HepG2 (cell line): ENCODE data around the gene LMNA. TPM values are rescaled to one million over a fixed set of nuclear protein-coding genes. Genes with fewer than 3 reads are reported as not detected.

Source experiments
- ATAC-seq: fragments of 200-7000 bp; cut with Tn5 transposase; 3 replicates; pipeline ENCODE4 v1.9.1; 2020; ENCODE audit warnings: mild to moderate bottlenecking, moderate library complexity
- BruUV-seq: library from RNA; stranded (reverse); fragments of 400-500 nt; replicated peaks from 2 replicates; lab custom pipeline; 2021; lab: Mats Ljungman, UMichigan
- CTCF ChIA-PET: fragments of 300-600 bp; formaldehyde crosslinking; extraction: SDS; loops from one replicate; lab custom pipeline; 2021; ENCODE audit warnings: low total read pairs, inconsistent platforms, low intra/inter-chr PET ratio; lab: Yijun Ruan, JAX
- POLR2A ChIA-PET: fragments of 350-600 bp; sonication (Branson Sonifier 250); formaldehyde crosslinking; loops from one replicate; lab custom pipeline; 2020; ENCODE audit warnings: antibody characterized with exemption, inconsistent platforms; lab: Yijun Ruan, JAX
- DNase-seq: peaks from one replicate; pipeline ENCODE4 v3.0.0-alpha.2; 2015; ENCODE audit warnings: low spot score
- FAIRE-seq: peaks from 3 replicates; lab custom pipeline; 2011; peaks lifted over from hg19 to GRCh38; lab: Jason Lieb, UNC
- H2AFZ ChIP-seq: one replicate; pipeline ENCODE4 v1.6.1; 2011; ENCODE audit warnings: low read length, inconsistent platforms
- H3K27ac ChIP-seq: fragments of 300-600 bp; 3 replicates; pipeline ENCODE4 v1.8.0; 2011; ENCODE audit warnings: mixed run types, mild to moderate bottlenecking, mixed read lengths, low read length, inconsistent platforms; ENCODE audit not compliant: insufficient read depth; ENCODE audit errors: extremely low read length
- H3K27me3 ChIP-seq, 2 experiments: fragments of 200-600 bp in 1 of 2; 2 replicates in 1 of 2; 3 replicates in 1 of 2; pipeline versions ENCODE4 v1.6.0 to v1.8.0; 2011; ENCODE audit warnings: low read length in 2 of 2, mild to moderate bottlenecking in 2 of 2, moderate library complexity in 2 of 2, inconsistent platforms in 1 of 2; ENCODE audit not compliant: insufficient read depth in 2 of 2, control insufficient read depth in 1 of 2
- H3K36me3 ChIP-seq, 2 experiments: fragments of 200-600 bp in 1 of 2; replicated peaks in 1 of 2; 2 replicates in 1 of 2; 3 replicates in 1 of 2; pipeline versions ENCODE4 v1.5.1 to v1.8.0; 2011; ENCODE audit warnings: low read length in 2 of 2, inconsistent platforms in 1 of 2; ENCODE audit not compliant: insufficient read depth in 2 of 2, control insufficient read depth in 1 of 2
- H3K4me1 ChIP-seq: 2 replicates; pipeline ENCODE4 v1.5.1; 2012; ENCODE audit warnings: low read length, inconsistent platforms; ENCODE audit not compliant: insufficient read depth
- H3K4me2 ChIP-seq: 2 replicates; pipeline ENCODE4 v1.6.0; 2011; ENCODE audit warnings: low read depth, low read length, inconsistent platforms
- H3K4me3 ChIP-seq, 3 experiments: fragments of 200-600 bp in 1 of 3; sonication (generic), shearing (Covaris generic) in 1 of 3; replicated peaks in 1 of 3; 2 replicates each; pipeline ENCODE4 v1.5.1; 2011 to 2016; ENCODE audit warnings: low read length in 3 of 3, inconsistent platforms in 2 of 3, low read depth in 2 of 3, mild to moderate bottlenecking in 2 of 3, control low read depth in 1 of 3, mixed read lengths in 1 of 3; ENCODE audit not compliant: insufficient read depth in 1 of 3
- H3K79me2 ChIP-seq: one replicate; pipeline ENCODE4 v1.6.1; 2011; ENCODE audit warnings: low read length, inconsistent platforms; ENCODE audit not compliant: insufficient read depth
- H3K9ac ChIP-seq: 2 replicates; pipeline ENCODE4 v1.6.0; 2011; ENCODE audit warnings: mild to moderate bottlenecking, low read depth, low read length, inconsistent platforms; ENCODE audit not compliant: insufficient read depth
- H3K9me3 ChIP-seq: 2 replicates; pipeline ENCODE4 v1.5.1; 2012; ENCODE audit warnings: mild to moderate bottlenecking, low read length
- H4K20me1 ChIP-seq: 2 replicates; pipeline ENCODE4 v1.6.0; 2011; ENCODE audit warnings: inconsistent platforms, mild to moderate bottlenecking, low read length, moderate library complexity; ENCODE audit not compliant: insufficient read depth
- BORCS8-MEF2B ChIP-seq: sonication (generic); formaldehyde crosslinking; IDR thresholded peaks from 2 replicates; pipeline ENCODE4 v1.8.0; 2022; ENCODE audit warnings: mild to moderate bottlenecking, missing genetic modification reagents
- CEBPG ChIP-seq: IDR thresholded peaks from 2 replicates; pipeline ENCODE4 v1.6.1; 2016
- HIC2 ChIP-seq: sonication (generic); formaldehyde crosslinking; IDR thresholded peaks from 2 replicates; pipeline ENCODE4 v1.9.0; 2022; ENCODE audit warnings: low read depth, missing genetic modification reagents
- HNRNPL ChIP-seq: fragments of 200-400 bp; formaldehyde crosslinking; IDR thresholded peaks from 2 replicates; pipeline ENCODE4 v1.6.1; 2017; ENCODE audit warnings: mild to moderate bottlenecking, low read depth, low read length
- ZBTB7A ChIP-seq: sonication (generic); formaldehyde crosslinking; IDR thresholded peaks from 2 replicates; pipeline ENCODE4 v1.8.0; 2022; ENCODE audit warnings: mild to moderate bottlenecking, missing genetic modification reagents
- ZNF280B ChIP-seq: sonication (generic); formaldehyde crosslinking; IDR thresholded peaks from 2 replicates; pipeline ENCODE4 v1.5.0; 2020; ENCODE audit warnings: missing genetic modification reagents, mild to moderate bottlenecking, borderline replicate concordance
- ZNF414 ChIP-seq: sonication (generic); formaldehyde crosslinking; IDR thresholded peaks from 2 replicates; pipeline ENCODE4 v1.5.0; 2020; ENCODE audit warnings: missing genetic modification reagents
- ZNF446 ChIP-seq: sonication (generic); formaldehyde crosslinking; IDR thresholded peaks from 2 replicates; pipeline ENCODE4 v1.5.0; 2020; ENCODE audit warnings: mild to moderate bottlenecking, missing genetic modification reagents
- ZNF530 ChIP-seq: sonication (generic); formaldehyde crosslinking; IDR thresholded peaks from 2 replicates; pipeline ENCODE4 v1.5.0; 2020; ENCODE audit warnings: low read depth, mild to moderate bottlenecking, missing genetic modification reagents
- ZNF790 ChIP-seq: sonication (generic); formaldehyde crosslinking; IDR thresholded peaks from 2 replicates; pipeline ENCODE4 v1.8.0; 2022; ENCODE audit warnings: missing genetic modification reagents, mild to moderate bottlenecking, borderline replicate concordance
- WGBS: methylation state at CpG from one replicate; pipeline ENCODE4 v1.1.6; 2017; ENCODE audit warnings: low lambda C conversion rate; 5-methylcytosine and 5-hydroxymethylcytosine counted together
- in situ Hi-C: cut with HindIII; loops from 2 replicates; pipeline ENCODE4 v1.10.0; 2017; ENCODE audit warnings: low pct_unique_long_range_greater_than_20kb; ENCODE audit not compliant: extremely low pct_ligation_motif_present
- intact Hi-C: fragments of 100-400 bp; cut with micrococcal nuclease; formaldehyde crosslinking; loops from one replicate; pipeline ENCODE4 v1.10.0; 2022; ENCODE audit not compliant: unreplicated experiment
- polyA plus RNA-seq, 8 experiments: library from polyadenylated mRNA; depleted of rRNA in 3 of 8; stranded (reverse) in 7 of 8; unstranded in 1 of 8; fragments of >200 nt; fragmentation: Illumina TruSeq in 4 of 8; extraction: Trizol in 4 of 8; gene quantifications; 2 replicates each; pipeline versions ENCODE4 v1.2.1 to v1.2.3, GENCODE V29; 2011 to 2016; ENCODE audit warnings: low read depth in 4 of 8, missing spikeins in 1 of 8, mixed read lengths in 1 of 8; ENCODE audit not compliant: insufficient read depth in 1 of 8
- total RNA-seq, 5 experiments: library from RNA; depleted of rRNA; stranded (reverse); fragments of >200 nt; fragmentation: Illumina TruSeq; extraction: Trizol; gene quantifications; 2 replicates each; pipeline ENCODE4 v1.2.3, GENCODE V29; 2016; ENCODE audit warnings: low read depth in 1 of 5
- TF ChIP-seq, protein P1 (sequence below), 2 experiments: fragments of 450-650 bp in 1 of 2; sonication (generic) in 1 of 2; formaldehyde crosslinking; IDR thresholded peaks; 2 replicates each; pipeline versions ENCODE4 v1.5.0 to v1.8.0; 2020 to 2022; ENCODE audit warnings: mild to moderate bottlenecking in 1 of 2, missing genetic modification reagents in 1 of 2
- TF ChIP-seq, protein P2 (sequence below): sonication (generic); formaldehyde crosslinking; conservative IDR thresholded peaks from 2 replicates; pipeline ENCODE4 v1.4.0; 2020; ENCODE audit warnings: mild to moderate bottlenecking, missing genetic modification reagents, moderate library complexity

The LMNA gene
- total and polyA plus RNA-seq, 2 of the 13 experiments (the other 11 are each of a cell fraction or from before 2014, with no cell fraction given), result 107 to 225 TPM

GRCh38 chr1:156069490-156070455 lies 44.7 kb upstream of the LMNA start:
- Histone ChIP-seq H3K4me3 (no peak overlapping the region; a peak in 1 of 6 replicates), H3K4me1 (peaks cover 42% of the 10 kb centered on the region), H2AFZ (no peak overlapping the region), H3K9ac (no peak overlapping the region), H3K9me3 (no peaks in the 10 kb centered on the region), H3K4me2 (peak overlapping the region; percentile 15), H3K79me2 (no peaks in the 10 kb centered on the region), H3K27ac (no peak overlapping the region), H4K20me1 (no peaks in the 10 kb centered on the region), H3K36me3 (no peaks in the 10 kb centered on the region), H3K27me3 (no peaks in the 10 kb centered on the region)
- BruUV-seq, result no TSS peak
- in situ Hi-C loops, result loop anchor here (10.0 kb wide), 1 partner anchor 125 kb away; the partner anchor contains the start of gene RXFP4
- DNase-seq (no peak), FAIRE-seq (no peak), ATAC-seq (peak; percentile 11; the same call in 2 of the 3 replicates)
- intact Hi-C loops, result loop anchor here (10.0 kb wide), 1 partner anchor 65 kb away; no protein-coding TSS in a partner anchor
- 31% methylated on average over 3 of the region's 3 CpGs for WGBS
- CTCF ChIA-PET, result no interaction called here
- POLR2A ChIA-PET, result interaction anchor here (0.9 kb wide), 1 partner anchor 136 kb away, joined by 3 read pairs; the partner anchor contains the start of gene KHDC4
- TF ChIP-seq ZBTB7A (CRISPR knock-in tag) (0 out of 2 replicates have a peak, but pooled peaks have one; percentile 41), ZNF446 (CRISPR knock-in tag) (no peak), ZNF790 (CRISPR knock-in tag) (no peak), HIC2 (0 out of 2 replicates have a peak, but pooled peaks have one; percentile 24), ZNF530 (no peak), HNRNPL (0 out of 2 replicates have a peak, but pooled peaks have one; percentile 45), ZNF280B (CRISPR knock-in tag) (no peak), CEBPG (CRISPR knock-in tag) (peak; percentile 35; the same call in 1 of the 2 replicates), ZNF414 (CRISPR knock-in tag) (no peak), BORCS8-MEF2B (no peak)
- TF ChIP-seq, protein P1, sequence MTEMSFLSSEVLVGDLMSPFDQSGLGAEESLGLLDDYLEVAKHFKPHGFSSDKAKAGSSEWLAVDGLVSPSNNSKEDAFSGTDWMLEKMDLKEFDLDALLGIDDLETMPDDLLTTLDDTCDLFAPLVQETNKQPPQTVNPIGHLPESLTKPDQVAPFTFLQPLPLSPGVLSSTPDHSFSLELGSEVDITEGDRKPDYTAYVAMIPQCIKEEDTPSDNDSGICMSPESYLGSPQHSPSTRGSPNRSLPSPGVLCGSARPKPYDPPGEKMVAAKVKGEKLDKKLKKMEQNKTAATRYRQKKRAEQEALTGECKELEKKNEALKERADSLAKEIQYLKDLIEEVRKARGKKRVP (CRISPR knock-in tag; IDR thresholded peaks at IDR 0.05), result peak in 1 of 2 experiments; percentile 65; a peak in 2 of 4 replicates
- TF ChIP-seq, protein P2, sequence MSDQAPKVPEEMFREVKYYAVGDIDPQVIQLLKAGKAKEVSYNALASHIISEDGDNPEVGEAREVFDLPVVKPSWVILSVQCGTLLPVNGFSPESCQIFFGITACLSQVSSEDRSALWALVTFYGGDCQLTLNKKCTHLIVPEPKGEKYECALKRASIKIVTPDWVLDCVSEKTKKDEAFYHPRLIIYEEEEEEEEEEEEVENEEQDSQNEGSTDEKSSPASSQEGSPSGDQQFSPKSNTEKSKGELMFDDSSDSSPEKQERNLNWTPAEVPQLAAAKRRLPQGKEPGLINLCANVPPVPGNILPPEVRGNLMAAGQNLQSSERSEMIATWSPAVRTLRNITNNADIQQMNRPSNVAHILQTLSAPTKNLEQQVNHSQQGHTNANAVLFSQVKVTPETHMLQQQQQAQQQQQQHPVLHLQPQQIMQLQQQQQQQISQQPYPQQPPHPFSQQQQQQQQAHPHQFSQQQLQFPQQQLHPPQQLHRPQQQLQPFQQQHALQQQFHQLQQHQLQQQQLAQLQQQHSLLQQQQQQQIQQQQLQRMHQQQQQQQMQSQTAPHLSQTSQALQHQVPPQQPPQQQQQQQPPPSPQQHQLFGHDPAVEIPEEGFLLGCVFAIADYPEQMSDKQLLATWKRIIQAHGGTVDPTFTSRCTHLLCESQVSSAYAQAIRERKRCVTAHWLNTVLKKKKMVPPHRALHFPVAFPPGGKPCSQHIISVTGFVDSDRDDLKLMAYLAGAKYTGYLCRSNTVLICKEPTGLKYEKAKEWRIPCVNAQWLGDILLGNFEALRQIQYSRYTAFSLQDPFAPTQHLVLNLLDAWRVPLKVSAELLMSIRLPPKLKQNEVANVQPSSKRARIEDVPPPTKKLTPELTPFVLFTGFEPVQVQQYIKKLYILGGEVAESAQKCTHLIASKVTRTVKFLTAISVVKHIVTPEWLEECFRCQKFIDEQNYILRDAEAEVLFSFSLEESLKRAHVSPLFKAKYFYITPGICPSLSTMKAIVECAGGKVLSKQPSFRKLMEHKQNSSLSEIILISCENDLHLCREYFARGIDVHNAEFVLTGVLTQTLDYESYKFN, result no peak
